HepG2 (cell line): ENCODE data around the gene TMEM107. TPM values are rescaled to one million over a fixed set of nuclear protein-coding genes. Genes with fewer than 3 reads are reported as not detected.
A peak's percentile ranks its signal among the peaks of the same experiment; 100 is the strongest.

Source experiments
- ASH2L ChIP-seq: fragments of 300-600, 200-600 bp; sonication (generic); IDR thresholded peaks from 2 replicates; pipeline ENCODE4 v1.7.0; 2017; ENCODE audit warnings: low read depth, mild to moderate bottlenecking, moderate library complexity, mixed read lengths, low read length; ENCODE audit not compliant: insufficient read length
- CENPX ChIP-seq: sonication (generic); formaldehyde crosslinking; IDR thresholded peaks from 2 replicates; pipeline ENCODE4 v1.9.0; 2021; ENCODE audit warnings: mild to moderate bottlenecking, missing genetic modification reagents, moderate library complexity
- DZIP1 ChIP-seq: sonication (generic); formaldehyde crosslinking; IDR thresholded peaks from 2 replicates; pipeline ENCODE4 v1.5.0; 2020; ENCODE audit warnings: mild to moderate bottlenecking, missing genetic modification reagents
- E2F5 ChIP-seq: sonication (generic); formaldehyde crosslinking; conservative IDR thresholded peaks from 2 replicates; pipeline ENCODE4 v1.4.0; 2020; ENCODE audit warnings: missing genetic modification reagents
- ETV6 ChIP-seq: sonication (generic); formaldehyde crosslinking; conservative IDR thresholded peaks from 2 replicates; pipeline ENCODE4 v1.4.0; 2020; ENCODE audit warnings: missing genetic modification reagents
- FOXK2 ChIP-seq: fragments of 450-650 bp; IDR thresholded peaks from 2 replicates; pipeline ENCODE4 v1.6.1; 2016
- FOXM1 ChIP-seq: sonication (generic); formaldehyde crosslinking; IDR thresholded peaks from 2 replicates; pipeline ENCODE4 v1.5.0; 2020; ENCODE audit warnings: missing genetic modification reagents
- HNRNPL ChIP-seq: fragments of 200-400 bp; formaldehyde crosslinking; IDR thresholded peaks from 2 replicates; pipeline ENCODE4 v1.6.1; 2017; ENCODE audit warnings: mild to moderate bottlenecking, low read depth, low read length
- JUN ChIP-seq: sonication (generic); formaldehyde crosslinking; IDR thresholded peaks from 2 replicates; pipeline ENCODE4 v1.4.0; 2020; ENCODE audit warnings: mild to moderate bottlenecking, missing genetic modification reagents
- RXRA ChIP-seq: sonication (generic); formaldehyde crosslinking; IDR thresholded peaks from 2 replicates; pipeline ENCODE4 v1.5.1; 2020; ENCODE audit warnings: missing genetic modification reagents
- TCF7 ChIP-seq: sonication (generic); IDR thresholded peaks from 2 replicates; pipeline ENCODE4 v1.6.1; 2016; ENCODE audit warnings: antibody characterized with exemption, low read depth
- ZBTB33 ChIP-seq: sonication (generic); formaldehyde crosslinking; IDR thresholded peaks from 2 replicates; pipeline ENCODE4 v1.4.0; 2020; ENCODE audit warnings: missing genetic modification reagents
- ZFP82 ChIP-seq: sonication (generic); formaldehyde crosslinking; IDR thresholded peaks from 2 replicates; pipeline ENCODE4 v1.5.1; 2020; ENCODE audit warnings: mild to moderate bottlenecking, missing genetic modification reagents, borderline replicate concordance
- ZKSCAN8 ChIP-seq: IDR thresholded peaks from 2 replicates; pipeline ENCODE4 v1.6.1; 2016; ENCODE audit warnings: borderline replicate concordance, missing genetic modification reagents, missing compliant biosample characterization
- ZNF331 ChIP-seq: sonication (generic); formaldehyde crosslinking; IDR thresholded peaks from 2 replicates; pipeline ENCODE4 v1.4.0; 2020; ENCODE audit warnings: missing genetic modification reagents
- ZNF333 ChIP-seq: sonication (generic); formaldehyde crosslinking; IDR thresholded peaks from 2 replicates; pipeline ENCODE4 v1.4.0; 2020; ENCODE audit warnings: mild to moderate bottlenecking, missing genetic modification reagents, borderline replicate concordance
- ZNF547 ChIP-seq: sonication (generic); formaldehyde crosslinking; IDR thresholded peaks from 2 replicates; pipeline ENCODE4 v1.5.1; 2020; ENCODE audit warnings: mild to moderate bottlenecking, missing genetic modification reagents
- ZNF589 ChIP-seq: sonication (generic); formaldehyde crosslinking; conservative IDR thresholded peaks from 2 replicates; pipeline ENCODE4 v1.8.0; 2022; ENCODE audit warnings: mild to moderate bottlenecking, moderate library complexity, missing genetic modification reagents
- ZNF790 ChIP-seq: sonication (generic); formaldehyde crosslinking; IDR thresholded peaks from 2 replicates; pipeline ENCODE4 v1.8.0; 2022; ENCODE audit warnings: missing genetic modification reagents, mild to moderate bottlenecking, borderline replicate concordance
- polyA plus RNA-seq, 8 experiments: library from polyadenylated mRNA; depleted of rRNA in 3 of 8; stranded (reverse) in 7 of 8; unstranded in 1 of 8; fragments of >200 nt; fragmentation: Illumina TruSeq in 4 of 8; extraction: Trizol in 4 of 8; gene quantifications; 2 replicates each; pipeline versions ENCODE4 v1.2.1 to v1.2.3, GENCODE V29; 2011 to 2016; ENCODE audit warnings: low read depth in 4 of 8, missing spikeins in 1 of 8, mixed read lengths in 1 of 8; ENCODE audit not compliant: insufficient read depth in 1 of 8
- total RNA-seq, 5 experiments: library from RNA; depleted of rRNA; stranded (reverse); fragments of >200 nt; fragmentation: Illumina TruSeq; extraction: Trizol; gene quantifications; 2 replicates each; pipeline ENCODE4 v1.2.3, GENCODE V29; 2016; ENCODE audit warnings: low read depth in 1 of 5
- TF ChIP-seq, protein P1 (sequence below): sonication (generic); formaldehyde crosslinking; IDR thresholded peaks from 2 replicates; pipeline ENCODE4 v1.8.0; 2022; ENCODE audit warnings: low read depth, missing genetic modification reagents
- TF ChIP-seq, protein P2 (sequence below): sonication (generic); formaldehyde crosslinking; IDR thresholded peaks from 2 replicates; pipeline ENCODE4 v1.5.0; 2020; ENCODE audit warnings: mild to moderate bottlenecking, missing genetic modification reagents

Gene TMEM107
- total and polyA plus RNA-seq, 2 of the 13 experiments (the other 11 are each of a cell fraction or from before 2014, with no cell fraction given): 7.2 to 15.3 TPM

DNA sequence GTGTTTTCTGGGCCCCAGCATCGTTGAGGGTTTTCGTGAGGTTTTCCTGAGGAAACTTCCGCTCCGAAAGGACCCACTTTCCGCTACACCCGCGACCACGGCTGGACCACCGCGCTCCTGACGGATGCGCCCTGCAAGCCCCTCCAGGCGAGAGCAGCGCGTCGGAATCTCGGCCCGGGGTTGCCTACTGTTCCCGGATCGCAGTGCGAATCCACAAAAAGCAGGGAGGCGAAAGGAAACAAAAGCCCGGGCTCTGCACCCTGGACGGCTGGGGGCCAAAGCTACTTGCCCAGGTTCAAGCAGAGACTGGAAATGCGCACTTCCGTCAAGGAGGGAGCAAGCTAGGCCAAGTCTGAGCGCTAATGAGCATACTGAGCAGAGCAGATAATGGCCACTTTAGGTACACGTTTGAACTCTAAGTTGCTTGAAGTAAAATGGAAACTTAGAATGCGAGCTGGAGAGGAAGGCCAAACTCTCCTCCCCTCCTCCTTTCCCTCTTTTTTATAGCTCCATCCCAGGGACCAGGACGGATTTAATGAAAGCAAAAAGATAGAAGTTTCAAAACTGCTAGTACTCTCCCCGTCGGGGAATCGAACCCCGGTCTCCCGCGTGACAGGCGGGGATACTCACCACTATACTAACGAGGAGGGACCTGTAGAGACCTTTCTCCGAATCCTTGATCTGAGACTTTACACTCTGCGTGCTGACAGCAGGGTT lies 45.6 kb upstream of the TMEM107 start (continued):
- TF ChIP-seq ZFP82 (CRISPR knock-in tag) (0 out of 2 replicates have a peak, but pooled peaks have one; percentile 3), FOXK2 (no peak), DZIP1 (CRISPR knock-in tag) (no peak), TCF7 (no peak), JUN (CRISPR knock-in tag) (peak; percentile 57), CENPX (CRISPR knock-in tag) (no peak), ZBTB33 (CRISPR knock-in tag) (no peak), HNRNPL (no peak), ZNF790 (CRISPR knock-in tag) (no peak), ZNF331 (CRISPR knock-in tag) (no peak; the same call in 1 of the 2 replicates), E2F5 (CRISPR knock-in tag) (no peak), RXRA (CRISPR knock-in tag) (no peak), ZNF333 (no peak), ETV6 (CRISPR knock-in tag) (no peak), ASH2L (peak; percentile 2), ZNF547 (CRISPR knock-in tag) (no peak), ZKSCAN8 (CRISPR knock-in tag) (peak; percentile 47; the same call in 1 of the 2 replicates), FOXM1 (CRISPR knock-in tag) (no peak), ZNF589 (CRISPR knock-in tag) (peak; percentile 14)
- TF ChIP-seq, protein P1, sequence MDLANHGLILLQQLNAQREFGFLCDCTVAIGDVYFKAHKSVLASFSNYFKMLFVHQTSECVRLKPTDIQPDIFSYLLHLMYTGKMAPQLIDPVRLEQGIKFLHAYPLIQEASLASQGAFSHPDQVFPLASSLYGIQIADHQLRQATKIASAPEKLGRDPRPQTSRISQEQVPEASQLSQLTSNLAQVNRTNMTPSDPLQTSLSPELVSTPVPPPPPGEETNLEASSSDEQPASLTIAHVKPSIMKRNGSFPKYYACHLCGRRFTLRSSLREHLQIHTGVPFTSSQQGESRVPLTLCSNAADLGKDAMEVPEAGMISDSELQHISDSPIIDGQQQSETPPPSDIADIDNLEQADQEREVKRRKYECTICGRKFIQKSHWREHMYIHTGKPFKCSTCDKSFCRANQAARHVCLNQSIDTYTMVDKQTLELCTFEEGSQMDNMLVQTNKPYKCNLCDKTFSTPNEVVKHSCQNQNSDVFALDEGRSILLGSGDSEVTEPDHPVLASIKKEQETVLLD (CRISPR knock-in tag): no peak
- TF ChIP-seq, protein P2, sequence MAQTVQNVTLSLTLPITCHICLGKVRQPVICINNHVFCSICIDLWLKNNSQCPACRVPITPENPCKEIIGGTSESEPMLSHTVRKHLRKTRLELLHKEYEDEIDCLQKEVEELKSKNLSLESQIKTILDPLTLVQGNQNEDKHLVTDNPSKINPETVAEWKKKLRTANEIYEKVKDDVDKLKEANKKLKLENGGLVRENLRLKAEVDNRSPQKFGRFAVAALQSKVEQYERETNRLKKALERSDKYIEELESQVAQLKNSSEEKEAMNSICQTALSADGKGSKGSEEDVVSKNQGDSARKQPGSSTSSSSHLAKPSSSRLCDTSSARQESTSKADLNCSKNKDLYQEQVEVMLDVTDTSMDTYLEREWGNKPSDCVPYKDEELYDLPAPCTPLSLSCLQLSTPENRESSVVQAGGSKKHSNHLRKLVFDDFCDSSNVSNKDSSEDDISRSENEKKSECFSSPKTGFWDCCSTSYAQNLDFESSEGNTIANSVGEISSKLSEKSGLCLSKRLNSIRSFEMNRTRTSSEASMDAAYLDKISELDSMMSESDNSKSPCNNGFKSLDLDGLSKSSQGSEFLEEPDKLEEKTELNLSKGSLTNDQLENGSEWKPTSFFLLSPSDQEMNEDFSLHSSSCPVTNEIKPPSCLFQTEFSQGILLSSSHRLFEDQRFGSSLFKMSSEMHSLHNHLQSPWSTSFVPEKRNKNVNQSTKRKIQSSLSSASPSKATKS (CRISPR knock-in tag): 0 out of 2 replicates have a peak, but pooled peaks have one; percentile 76
